GM21381 (cell line): ENCODE measurements around the gene ARMC8.

ENCODE experiments used
- ATAC-seq: cut with Tn5 transposase; IDR thresholded peaks from one replicate; pipeline ENCODE4 v1.9.1; 2021; ENCODE audit warnings: mild to moderate bottlenecking, moderate library complexity; ENCODE audit not compliant: unreplicated experiment

ARMC8 gene

DNA sequence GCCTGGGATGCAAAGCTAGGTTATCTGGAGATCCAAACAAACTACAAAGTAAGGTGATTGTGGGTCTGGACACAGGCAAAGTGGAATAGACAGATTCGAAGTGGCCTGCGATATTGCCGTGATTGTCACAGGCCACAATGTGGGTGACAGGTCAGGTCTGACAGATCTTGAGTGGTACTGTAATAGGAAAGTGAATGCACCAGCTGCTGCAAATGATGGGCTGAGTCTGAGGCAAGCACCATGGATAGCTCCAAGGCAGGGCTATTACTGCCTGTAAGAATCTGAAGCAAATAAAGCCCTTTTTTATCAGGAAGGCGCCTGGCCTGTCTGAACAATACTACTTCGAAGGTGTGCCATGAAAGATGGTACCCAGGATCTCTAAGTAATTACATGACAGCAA, 10.0 kb downstream of the ARMC8 start:
- no peak for ATAC-seq

GRCh38 chr3:138197524-138197923, 10.4 kb downstream of the ARMC8 start:
- ATAC-seq = no peak

GRCh38 chr3:138199851-138200250, 12.8 kb downstream of the ARMC8 start:
- ATAC-seq = peak; percentile 53

DNA sequence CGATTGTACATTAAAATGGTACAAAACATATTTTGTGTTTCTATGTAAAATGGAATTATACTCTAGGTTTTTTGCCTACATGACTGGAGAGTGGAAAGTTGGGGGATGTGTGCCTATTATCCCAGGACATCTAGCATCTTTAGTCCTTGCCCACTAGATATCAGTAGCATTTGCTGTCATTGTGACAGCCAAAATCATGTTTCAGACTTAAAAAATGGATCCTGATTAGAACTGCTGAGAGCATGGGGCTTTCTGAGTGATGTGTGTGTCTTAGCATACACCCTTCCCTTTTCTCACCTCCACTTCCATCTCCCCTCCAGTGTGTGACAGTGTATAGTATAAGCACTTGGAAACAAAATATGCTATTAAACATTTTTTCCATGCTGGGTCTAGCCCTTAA, 13.3 kb downstream of the ARMC8 start:
- no peak for ATAC-seq

DNA sequence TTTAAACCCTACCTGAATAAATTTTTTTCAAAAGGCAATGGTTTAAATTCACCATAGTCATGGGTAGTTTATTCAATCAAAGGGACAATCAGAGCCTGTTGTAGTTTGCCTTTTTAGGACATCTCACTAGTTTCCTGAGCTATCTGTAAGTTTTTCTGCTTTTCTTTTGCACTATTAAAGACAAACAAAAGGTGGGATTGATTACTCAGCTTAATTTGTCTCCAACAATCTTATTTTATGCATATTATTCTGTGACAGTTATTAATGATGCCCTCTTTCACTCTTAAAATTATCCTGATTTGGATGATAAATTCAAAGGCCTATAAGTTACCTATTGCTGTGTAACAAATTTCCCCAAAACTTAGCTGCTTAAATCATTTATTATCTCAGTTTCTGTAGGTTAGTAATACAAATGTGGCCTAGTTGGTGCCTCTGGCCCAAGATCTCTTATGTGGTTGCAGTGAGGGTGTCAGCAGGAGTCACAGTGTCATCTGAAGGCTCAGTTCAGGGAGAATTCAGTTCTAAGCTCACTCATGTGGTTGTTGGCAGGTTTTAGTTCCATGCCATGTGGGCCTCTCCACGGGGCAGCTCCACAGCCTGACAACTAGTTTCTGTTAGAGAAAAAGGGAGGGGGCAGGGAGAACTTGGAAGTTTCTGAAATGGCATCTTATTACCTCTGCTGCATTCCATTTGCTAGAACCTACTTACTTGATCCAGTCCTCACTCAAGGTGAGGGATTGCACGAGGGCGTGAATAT, 16.0 kb downstream of the ARMC8 start:
- no peak for ATAC-seq

DNA sequence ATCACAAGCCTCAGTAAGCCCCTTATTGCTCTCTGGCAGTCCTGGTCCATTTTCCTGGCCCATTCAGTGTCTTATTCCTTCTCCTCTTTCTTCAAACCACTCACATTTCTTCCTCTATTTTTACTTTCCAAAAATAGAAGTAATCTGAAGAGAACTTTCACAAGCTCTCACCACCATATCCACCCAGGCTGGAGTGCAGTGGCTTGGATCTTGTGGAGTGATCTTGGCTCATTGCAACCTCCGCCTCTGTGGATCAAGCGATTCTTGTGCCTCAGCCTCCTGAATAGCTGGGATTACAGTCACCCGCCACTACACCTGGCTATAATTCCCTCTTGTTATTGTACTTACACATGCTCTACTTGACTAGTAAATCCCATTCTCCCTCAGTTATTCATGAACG, 16.8 kb downstream of the ARMC8 start:
- no peak for ATAC-seq

- no peak for ATAC-seq
Observed at GRCh38 chr3:138205527-138205926, 18.4 kb downstream of the ARMC8 start.

DNA sequence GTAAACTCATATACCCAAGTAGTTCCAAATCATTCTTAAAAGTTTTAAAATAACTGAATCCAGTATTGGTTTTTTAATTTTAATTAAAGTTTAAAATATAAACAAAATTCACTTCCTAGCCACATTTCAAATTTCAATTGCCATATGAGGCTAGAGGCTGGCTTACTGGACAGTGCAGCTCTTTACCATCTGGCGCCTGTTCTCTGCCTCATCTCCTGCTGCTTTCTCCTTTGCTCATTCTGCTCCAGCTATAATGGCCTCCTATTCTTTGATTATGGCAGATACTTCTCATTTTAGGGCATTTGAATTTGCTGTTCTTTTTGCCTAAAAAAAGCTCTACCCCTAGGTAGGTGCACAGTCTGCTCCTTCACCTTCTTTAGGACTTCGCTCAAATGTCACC, 19.1 kb downstream of the ARMC8 start:
- ATAC-seq = no peak

- no peak for ATAC-seq
Observed at GRCh38 chr3:138210528-138210927, 23.4 kb downstream of the ARMC8 start.

DNA sequence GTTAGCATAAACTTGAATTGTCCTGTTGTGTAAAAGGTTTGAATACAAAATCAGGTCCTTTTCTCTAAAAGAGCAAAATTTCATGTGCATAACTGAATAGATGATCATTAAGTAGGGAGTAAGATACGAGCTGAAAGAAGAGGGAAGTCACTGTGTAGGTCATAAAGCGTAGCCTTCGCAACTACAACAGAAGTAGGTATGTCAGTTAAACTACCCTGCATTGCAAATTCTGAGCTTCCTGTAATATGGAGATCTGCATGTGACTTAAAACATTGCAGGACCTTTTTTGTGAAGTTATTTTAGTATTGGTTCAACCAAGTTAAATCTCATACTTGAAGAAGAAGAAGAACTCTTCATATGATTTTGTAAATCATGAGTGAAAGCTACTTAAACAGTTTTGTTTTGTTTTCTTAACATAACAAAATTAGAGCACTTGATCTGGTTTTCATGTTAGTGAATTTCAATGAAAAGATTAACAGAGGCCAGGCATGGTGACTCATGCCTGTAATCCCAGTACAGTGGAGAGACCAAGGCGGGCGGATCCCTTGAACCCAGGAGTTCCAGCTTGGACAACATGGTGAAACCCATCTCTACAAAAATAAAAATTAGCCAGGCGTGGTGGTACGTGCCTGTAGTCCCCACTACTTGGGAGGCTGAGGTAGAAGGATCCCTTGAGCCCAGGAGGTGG, 26.4 kb downstream of the ARMC8 start:
- ATAC-seq = no peak

DNA sequence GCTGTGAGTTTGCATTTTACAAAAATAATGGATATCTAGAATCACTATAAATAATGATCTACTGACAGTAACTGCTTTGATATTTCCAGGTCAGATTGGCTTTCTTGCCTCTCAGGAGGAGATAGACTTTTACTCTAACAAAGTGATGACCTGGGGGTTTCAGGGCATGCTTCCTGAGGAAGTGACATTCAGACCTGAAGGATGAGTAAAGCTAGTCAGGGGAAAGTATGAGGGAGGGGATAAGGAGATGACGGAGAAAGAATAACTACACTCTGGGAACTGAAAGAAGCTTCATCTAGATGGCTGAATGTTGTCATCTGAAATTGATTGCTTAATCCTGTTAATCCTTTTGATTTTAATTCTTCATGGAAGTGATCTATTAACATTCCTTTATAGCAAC, 32.2 kb downstream of the ARMC8 start:
- ATAC-seq = no peak

GRCh38 chr3:138220242-138220641, 33.1 kb downstream of the ARMC8 start:
- ATAC-seq = no peak

GRCh38 chr3:138220788-138221187, 33.7 kb downstream of the ARMC8 start:
- ATAC-seq = no peak

DNA sequence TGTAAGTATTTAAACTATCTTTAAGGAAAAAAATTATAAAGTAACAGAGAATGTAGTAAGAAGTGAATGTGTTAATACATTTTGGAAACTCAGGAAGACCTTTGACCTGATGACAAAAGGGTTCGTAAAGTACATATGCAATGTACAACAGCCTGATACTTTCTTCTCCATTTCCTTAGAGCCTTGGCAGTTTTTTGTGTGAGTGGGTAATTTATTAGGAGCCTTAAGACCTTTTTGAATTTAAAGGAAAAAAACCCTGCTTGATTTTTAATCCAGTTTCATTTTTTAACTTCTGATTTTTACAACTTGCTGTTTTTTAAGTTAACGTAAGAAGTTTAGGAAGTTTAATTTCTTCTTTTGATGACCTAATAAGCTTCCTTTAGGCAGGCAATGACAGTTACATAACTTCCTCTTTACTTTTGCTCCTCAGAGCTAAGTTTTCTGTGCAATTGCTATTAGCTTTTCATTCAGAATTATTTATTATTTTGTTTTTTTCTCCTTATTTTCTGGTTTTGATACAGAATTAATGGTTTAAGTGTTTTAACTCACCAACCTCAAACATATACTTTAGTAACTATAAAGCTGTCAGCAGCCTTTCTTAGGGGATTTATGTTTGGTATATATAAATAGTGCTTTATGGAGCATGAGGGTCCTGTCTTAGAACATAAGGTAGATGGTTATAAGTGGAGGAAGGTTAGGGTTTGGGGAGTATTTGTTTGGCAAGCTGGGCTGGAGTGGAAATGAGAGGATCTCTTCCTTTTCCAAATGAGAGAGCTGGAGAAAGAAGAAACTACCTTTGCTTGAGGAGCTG, 35.2 kb downstream of the ARMC8 start:
- no peak for ATAC-seq

- ATAC-seq = no peak
Observed at GRCh38 chr3:138222942-138223287, 35.8 kb downstream of the ARMC8 start.

DNA sequence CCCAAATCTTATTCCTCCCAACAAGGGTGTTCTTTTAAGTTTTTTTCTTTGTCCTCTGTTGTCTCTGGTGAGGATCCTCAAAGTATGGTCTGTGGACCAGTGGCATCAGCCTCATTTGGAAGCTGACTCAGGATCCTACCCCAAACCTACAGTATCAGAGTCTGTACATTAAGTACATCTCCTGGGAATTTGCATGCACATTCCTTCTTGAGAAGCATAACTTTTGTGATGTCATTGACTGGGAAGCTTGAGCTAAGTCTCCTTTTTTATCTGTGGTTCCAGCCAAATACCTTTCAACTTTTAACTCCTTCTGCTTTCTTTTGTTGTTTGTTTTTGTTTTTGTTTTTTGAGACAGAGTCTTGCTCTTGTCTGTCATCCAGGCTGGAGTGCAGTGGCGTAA, 40.5 kb downstream of the ARMC8 start:
- no peak for ATAC-seq

DNA sequence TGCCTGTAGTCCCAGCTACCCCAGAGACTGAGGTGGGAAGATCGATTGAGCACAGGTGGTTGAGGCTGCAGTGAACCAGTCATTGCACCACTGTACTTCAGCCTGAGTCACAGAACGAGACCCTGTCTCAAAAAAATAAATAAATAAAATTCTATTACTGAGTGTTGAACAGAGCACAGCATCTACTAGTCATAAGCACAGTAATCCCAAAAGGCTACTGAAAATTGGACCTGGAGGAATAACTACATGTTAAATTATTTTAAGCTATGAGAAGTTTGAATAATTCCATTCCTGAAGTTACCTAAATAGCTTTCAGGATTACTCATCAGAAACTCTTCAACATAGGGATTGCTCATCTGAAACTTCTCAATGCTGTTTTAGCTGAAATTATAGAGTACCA, 43.4 kb downstream of the ARMC8 start:
- no peak for ATAC-seq

DNA sequence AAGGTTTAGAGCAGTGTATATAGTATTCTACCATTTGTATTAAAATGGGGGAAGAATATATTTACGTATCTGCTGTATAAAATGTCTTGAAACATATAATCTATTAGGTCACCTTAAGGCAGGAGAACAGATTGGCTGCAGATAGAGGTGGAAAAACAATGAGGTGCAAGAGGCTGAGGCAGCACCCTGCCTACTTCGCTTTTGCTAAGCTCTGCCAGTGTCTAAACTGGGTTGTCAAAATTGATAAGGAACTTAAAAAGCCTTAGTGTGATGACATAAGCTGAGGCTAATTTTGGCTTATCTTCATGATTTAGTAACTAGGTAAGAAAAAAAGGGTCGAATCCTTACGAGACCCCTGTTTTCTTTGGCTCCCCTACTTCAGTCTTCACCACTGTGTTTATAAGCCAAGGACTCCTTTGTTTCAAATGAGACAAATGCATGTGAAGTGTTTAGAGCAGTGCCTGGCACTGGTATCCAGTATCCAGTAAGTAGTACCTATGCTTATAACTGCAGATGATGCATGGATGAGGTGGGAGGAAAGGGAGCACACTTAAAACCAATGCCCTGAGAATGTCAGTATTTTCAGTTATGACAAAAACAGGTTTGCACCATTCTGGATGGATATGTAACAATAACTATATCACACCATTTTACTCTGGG, 45.7 kb downstream of the ARMC8 start:
- no peak for ATAC-seq

GRCh38 chr3:138234401-138235179, 47.5 kb downstream of the ARMC8 start:
- ATAC-seq = no peak

DNA sequence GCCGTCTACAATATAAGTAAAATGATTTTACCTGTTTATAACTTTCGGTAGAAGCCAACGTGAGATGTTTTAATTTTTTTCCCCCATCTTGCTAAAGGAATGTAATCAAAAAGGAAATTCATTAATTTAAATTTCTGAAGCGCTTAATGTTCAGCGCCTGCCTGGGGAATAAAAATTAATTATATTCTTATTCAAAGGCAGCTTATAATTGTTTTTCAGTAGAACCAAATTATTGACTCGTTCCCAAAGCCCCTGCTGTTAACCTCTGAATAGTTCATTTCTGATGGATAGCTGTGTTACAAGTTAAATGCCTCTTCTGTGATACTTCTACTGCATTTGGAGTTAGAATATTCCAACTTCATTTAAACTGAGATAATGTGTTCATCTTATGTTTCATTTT, 51.6 kb downstream of the ARMC8 start:
- ATAC-seq = no peak

DNA sequence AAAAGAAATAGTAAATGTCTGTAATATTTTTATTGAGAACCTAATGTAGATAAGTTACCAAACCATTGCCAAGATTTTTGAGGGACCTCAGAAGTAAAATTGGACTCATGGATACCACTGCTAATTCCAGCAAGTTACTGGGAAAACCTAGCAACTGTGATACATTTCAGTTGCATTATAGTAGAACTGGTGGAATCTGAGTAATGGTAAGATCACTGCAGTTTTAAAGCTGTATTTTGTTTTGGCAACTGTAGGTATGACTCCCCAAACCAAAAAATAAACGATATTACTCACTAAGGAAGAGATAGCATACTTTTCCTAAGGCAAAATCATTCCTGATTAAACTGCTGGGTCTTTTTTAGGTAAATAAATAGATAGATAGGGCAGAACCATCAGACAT, 54.0 kb downstream of the ARMC8 start:
- no peak for ATAC-seq
